PC-3 (cell line): ENCODE data around the gene CYP11A1. TPM values are rescaled to one million over a fixed set of nuclear protein-coding genes. Genes with fewer than 3 reads are reported as not detected.

ENCODE experiments used
- ATAC-seq: fragments of 200-7000 bp; cut with Tn5 transposase; 2 replicates; pipeline ENCODE4 v1.9.1; 2020; ENCODE audit warnings: mild to moderate bottlenecking, moderate library complexity
- BruUV-seq: library from RNA; stranded (reverse); fragments of 400-500 nt; replicated peaks from 2 replicates; lab custom pipeline; 2021; lab: Mats Ljungman, UMichigan
- CTCF ChIA-PET: fragments of 300-600 bp; sonication (Branson Sonifier 250); formaldehyde crosslinking; loops from one replicate; lab custom pipeline; 2022; ENCODE audit warnings: antibody characterized with exemption; lab: Charles Lee
- POLR2A ChIA-PET: fragments of 300-600 bp; sonication (Branson Sonifier 250); formaldehyde crosslinking; loops from one replicate; lab custom pipeline; 2022; ENCODE audit warnings: antibody characterized with exemption; ENCODE audit not compliant: unreplicated experiment; lab: Charles Lee
- DNase-seq: peaks from one replicate; pipeline ENCODE4 v3.0.0-alpha.2; 2015
- H2AFZ ChIP-seq: fragments of 300-600 bp; sonication (generic); 2 replicates; pipeline ENCODE4 v1.6.0; 2016; ENCODE audit warnings: antibody characterized with exemption, low read length
- H3F3A ChIP-seq: fragments of 300-600 bp; sonication (generic); one replicate; pipeline ENCODE4 v1.6.0; 2017; ENCODE audit warnings: antibody characterized with exemption, low read length, control low read depth, mild to moderate bottlenecking; ENCODE audit not compliant: unreplicated experiment
- H3K27ac ChIP-seq: fragments of 300-600 bp; sonication (generic); 2 replicates; pipeline ENCODE4 v1.5.1; 2016; ENCODE audit warnings: mild to moderate bottlenecking, low read length
- H3K27me3 ChIP-seq: fragments of 300-600 bp; sonication (generic); 2 replicates; pipeline ENCODE4 v1.6.1; 2016; ENCODE audit warnings: low read length, mixed read lengths
- H3K36me3 ChIP-seq: fragments of 300-600 bp; sonication (generic); 2 replicates; pipeline ENCODE4 v1.6.1; 2016; ENCODE audit warnings: low read depth, mixed run types, low read length, mixed read lengths
- H3K4me1 ChIP-seq: fragments of 300-600 bp; sonication (generic); 2 replicates; pipeline ENCODE4 v1.5.1; 2016; ENCODE audit warnings: low read length; ENCODE audit not compliant: insufficient read depth
- H3K4me2 ChIP-seq: fragments of 300-600 bp; sonication (generic); 2 replicates; pipeline ENCODE4 v1.6.0; 2016; ENCODE audit warnings: low read length
- H3K4me3 ChIP-seq: fragments of 300-600 bp; sonication (generic); 2 replicates; pipeline ENCODE4 v1.5.1; 2016; ENCODE audit warnings: mild to moderate bottlenecking, low read length, mixed read lengths
- H3K79me2 ChIP-seq: fragments of 300-600 bp; sonication (generic); 2 replicates; pipeline ENCODE4 v1.6.1; 2017; ENCODE audit warnings: low read length, mixed read lengths
- H3K9ac ChIP-seq: fragments of 300-600 bp; sonication (generic); 2 replicates; pipeline ENCODE4 v1.6.0; 2016; ENCODE audit warnings: mild to moderate bottlenecking, low read length
- H3K9me2 ChIP-seq: fragments of 300-600 bp; sonication (generic); replicated peaks from 2 replicates; pipeline ENCODE4 v1.6.1; 2016; ENCODE audit warnings: mixed run types, low read length, mixed read lengths
- H3K9me3 ChIP-seq: fragments of 300-600 bp; sonication (generic); 2 replicates; pipeline ENCODE4 v1.6.1; 2016; ENCODE audit warnings: low read length, mixed read lengths
- H4K20me1 ChIP-seq: fragments of 300-600 bp; sonication (generic); 2 replicates; pipeline ENCODE4 v1.6.1; 2016; ENCODE audit warnings: low read length, mixed read lengths
- EZH2 ChIP-seq: fragments of 300-600 bp; sonication (generic); IDR thresholded peaks from one replicate; pipeline ENCODE4 v1.6.1; 2017; ENCODE audit warnings: antibody characterized with exemption, mild to moderate bottlenecking, low read length; ENCODE audit not compliant: unreplicated experiment
- EZH2phosphoT487 ChIP-seq: fragments of 300-600 bp; sonication (generic); IDR thresholded peaks from 2 replicates; pipeline ENCODE4 v1.6.1; 2018; ENCODE audit warnings: mild to moderate bottlenecking, antibody characterized with exemption, low read length, borderline replicate concordance
- intact Hi-C: fragments of 100-400 bp; cut with micrococcal nuclease; formaldehyde crosslinking; loops from 2 replicates; pipeline ENCODE4 v1.9.0; 2023
- total RNA-seq: library from RNA; depleted of rRNA; stranded (reverse); fragments of >200 nt; gene quantifications from 2 replicates; pipeline ENCODE4 v1.2.3, GENCODE V29; 2014
- TF ChIP-seq, protein P1 (sequence below): fragments of 300-600 bp; sonication (generic); conservative IDR thresholded peaks from 2 replicates; pipeline ENCODE4 v1.5.1; 2017; ENCODE audit warnings: antibody characterized with exemption, low read depth, mild to moderate bottlenecking, low read length

CYP11A1 gene
- total RNA-seq, 1 experiment from 2014 or later, result 0.18 TPM

DNA sequence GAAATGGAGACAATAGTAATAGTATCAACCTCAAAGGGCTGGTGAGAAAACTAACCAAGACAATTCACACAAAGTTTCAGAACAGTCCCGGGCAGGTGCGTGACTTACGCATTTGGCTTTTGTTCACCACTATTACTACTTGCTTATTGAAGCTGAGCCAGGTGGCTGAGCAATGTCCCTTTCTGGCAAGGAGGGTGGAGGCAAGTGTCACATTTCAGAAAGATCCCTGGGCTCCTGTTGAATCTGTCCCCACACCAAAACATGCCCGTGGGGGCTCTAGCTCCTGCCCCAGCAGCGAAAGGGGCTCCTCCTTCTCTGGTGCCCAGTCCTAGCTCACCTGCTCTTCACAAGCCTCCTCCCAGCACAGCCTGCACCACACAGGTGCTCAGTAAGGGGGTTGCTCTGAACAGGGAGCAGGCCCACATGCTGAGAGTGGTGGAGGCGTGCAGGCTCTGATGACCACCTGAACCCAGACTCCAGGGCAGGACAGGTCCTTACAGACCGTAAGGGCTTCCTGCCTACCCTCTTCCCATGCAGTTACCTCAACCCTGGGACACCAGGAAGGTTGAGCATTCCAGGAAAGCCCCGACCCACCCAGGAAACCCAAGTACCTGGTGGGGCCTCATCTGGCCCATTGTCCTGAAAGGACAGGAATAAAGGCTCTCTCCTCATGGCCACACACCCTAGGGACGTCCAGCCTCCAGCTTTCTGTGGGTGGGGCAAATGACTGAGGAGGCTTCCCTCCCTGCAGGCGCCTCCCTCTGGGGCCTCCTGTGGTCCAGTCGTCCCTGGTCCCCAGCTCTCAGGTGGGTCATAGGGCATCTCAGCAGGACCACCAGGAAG, 33.7 kb upstream of the CYP11A1 start:
- Histone ChIP-seq H4K20me1 (no peaks in the 10 kb centered on the region), H3K27ac (peak overlapping the region; percentile 100), H3F3A (peaks cover 6% of the 10 kb centered on the region), H3K36me3 (no peaks in the 10 kb centered on the region), H3K9me2 (no peaks in the 10 kb centered on the region), H3K4me1 (peaks cover 56% of the 10 kb centered on the region), H3K9me3 (no peaks in the 10 kb centered on the region), H3K4me3 (no peak overlapping the region; the same call in 1 of the 2 replicates), H3K79me2 (peaks cover 8% of the 10 kb centered on the region), H3K27me3 (no peaks in the 10 kb centered on the region), H3K9ac (peak overlapping the region; percentile 88), H2AFZ (no peak overlapping the region), H3K4me2 (peak overlapping the region; percentile 82)
- peak; percentile 93 for DNase-seq
- BruUV-seq, result no TSS peak
- intact Hi-C loops, result no loop called here
- ATAC-seq, result peak; percentile 21
- POLR2A ChIA-PET, result no interaction called here
- CTCF ChIA-PET, result no interaction called here
- TF ChIP-seq EZH2phosphoT487, result no peak
- TF ChIP-seq EZH2, result no peak

DNA sequence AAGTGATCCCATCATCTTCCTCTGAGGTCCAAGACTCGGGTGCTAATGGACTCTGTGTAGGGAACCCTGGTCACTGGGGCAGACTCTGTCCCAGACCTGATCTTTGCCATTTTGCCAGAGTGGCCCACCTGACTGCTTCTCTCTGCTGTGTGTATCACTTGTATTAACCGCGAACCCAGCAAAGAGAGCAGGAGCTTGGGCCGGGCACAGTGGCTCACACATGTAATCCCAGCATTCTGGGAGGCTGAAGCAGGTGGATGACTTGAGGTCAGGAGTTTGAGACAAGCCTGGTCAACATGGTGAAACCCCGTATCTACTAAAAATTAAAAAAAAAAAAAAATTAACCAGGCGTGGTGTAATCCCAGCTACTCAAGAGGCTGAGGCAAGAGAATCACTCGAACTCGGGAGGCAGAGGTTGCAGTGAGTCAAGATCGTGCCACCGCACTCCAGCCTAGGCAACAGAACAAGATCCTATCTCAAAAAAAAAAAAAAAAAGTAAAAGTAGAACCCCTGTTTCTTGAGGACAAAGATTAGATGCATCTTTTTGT, 32.9 kb upstream of the CYP11A1 start:
- H2AFZ ChIP-seq, result no peak overlapping the region
- DNase-seq, result no peak
- H3K4me2 ChIP-seq, result peak overlapping the region; percentile 82
- POLR2A ChIA-PET, result no interaction called here
- H3K9me2 ChIP-seq, result no peaks in the 10 kb centered on the region
- H3K36me3 ChIP-seq, result no peaks in the 10 kb centered on the region
- no peak for TF ChIP-seq EZH2phosphoT487
- TF ChIP-seq EZH2, result no peak
- TF ChIP-seq, protein P1, sequence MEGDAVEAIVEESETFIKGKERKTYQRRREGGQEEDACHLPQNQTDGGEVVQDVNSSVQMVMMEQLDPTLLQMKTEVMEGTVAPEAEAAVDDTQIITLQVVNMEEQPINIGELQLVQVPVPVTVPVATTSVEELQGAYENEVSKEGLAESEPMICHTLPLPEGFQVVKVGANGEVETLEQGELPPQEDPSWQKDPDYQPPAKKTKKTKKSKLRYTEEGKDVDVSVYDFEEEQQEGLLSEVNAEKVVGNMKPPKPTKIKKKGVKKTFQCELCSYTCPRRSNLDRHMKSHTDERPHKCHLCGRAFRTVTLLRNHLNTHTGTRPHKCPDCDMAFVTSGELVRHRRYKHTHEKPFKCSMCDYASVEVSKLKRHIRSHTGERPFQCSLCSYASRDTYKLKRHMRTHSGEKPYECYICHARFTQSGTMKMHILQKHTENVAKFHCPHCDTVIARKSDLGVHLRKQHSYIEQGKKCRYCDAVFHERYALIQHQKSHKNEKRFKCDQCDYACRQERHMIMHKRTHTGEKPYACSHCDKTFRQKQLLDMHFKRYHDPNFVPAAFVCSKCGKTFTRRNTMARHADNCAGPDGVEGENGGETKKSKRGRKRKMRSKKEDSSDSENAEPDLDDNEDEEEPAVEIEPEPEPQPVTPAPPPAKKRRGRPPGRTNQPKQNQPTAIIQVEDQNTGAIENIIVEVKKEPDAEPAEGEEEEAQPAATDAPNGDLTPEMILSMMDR, result no peak
- H3K4me3 ChIP-seq, result no peak overlapping the region; the same call in 1 of the 2 replicates
- TSS peak; percentile 56 for BruUV-seq
- H3K79me2 ChIP-seq, result peaks cover 11% of the 10 kb centered on the region
- ATAC-seq, result no peak
- H3K4me1 ChIP-seq, result peaks cover 64% of the 10 kb centered on the region
- H3K27me3 ChIP-seq, result no peaks in the 10 kb centered on the region
- H3F3A ChIP-seq, result peaks cover 6% of the 10 kb centered on the region
- CTCF ChIA-PET, result no interaction called here
- H3K9me3 ChIP-seq, result no peaks in the 10 kb centered on the region
- no peaks in the 10 kb centered on the region for H4K20me1 ChIP-seq
- peak overlapping the region; percentile 88 for H3K9ac ChIP-seq
- peak overlapping the region; percentile 100 for H3K27ac ChIP-seq
- intact Hi-C loops, result no loop called here

DNA sequence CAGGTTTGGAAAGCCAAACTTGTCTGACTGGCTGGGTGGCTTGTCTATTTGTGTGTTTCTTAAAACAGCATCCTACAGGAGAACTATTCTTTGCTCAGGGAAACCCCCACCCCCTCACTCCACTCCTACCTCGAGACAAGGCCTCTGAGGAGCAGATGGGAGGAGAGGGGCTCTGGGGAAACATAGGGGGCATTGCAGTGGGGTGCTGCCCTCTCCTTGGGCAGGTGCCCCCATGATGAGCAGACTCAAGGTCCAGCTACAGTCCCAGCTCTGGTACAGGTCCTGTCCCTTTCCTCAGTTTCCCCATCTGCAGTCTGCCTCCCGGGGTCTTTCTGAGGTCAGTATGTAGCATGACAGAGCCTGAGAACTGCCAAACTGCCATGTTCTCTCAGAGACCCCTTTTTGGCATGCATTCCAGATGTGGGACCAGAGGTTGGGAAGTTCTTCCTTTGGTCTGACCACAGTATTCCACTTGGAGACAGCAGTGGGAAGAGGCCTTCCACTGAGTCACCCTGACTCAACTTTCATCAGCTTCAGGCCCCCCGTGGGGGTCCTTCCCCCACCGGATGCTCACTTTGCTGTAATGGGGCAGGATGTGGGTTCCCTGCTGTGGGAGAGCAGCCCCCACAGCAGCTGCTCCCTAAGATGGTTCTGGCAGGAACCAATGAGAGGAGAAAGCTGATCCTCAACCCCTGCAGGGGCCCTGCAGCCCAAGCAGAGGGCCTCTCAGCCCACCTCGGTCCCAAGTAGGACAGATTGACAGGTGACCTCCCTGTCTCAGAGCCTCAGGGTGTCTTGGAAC, 32.3 kb upstream of the CYP11A1 start:
- peak overlapping the region; percentile 82 for H3K4me2 ChIP-seq
- TF ChIP-seq EZH2phosphoT487 (no peak), EZH2 (no peak)
- TF ChIP-seq, protein P1, result no peak
- BruUV-seq, result no TSS peak

More for the DNA sequence above, 32.3 kb upstream of the CYP11A1 start:
- peaks cover 70% of the 10 kb centered on the region for H3K4me1 ChIP-seq
- peaks cover 11% of the 10 kb centered on the region for H3K79me2 ChIP-seq
- no peaks in the 10 kb centered on the region for H3K27me3 ChIP-seq
- intact Hi-C loops, result loop anchor here (5.0 kb wide), 1 partner anchor 33 kb away; the partner anchor contains the start of gene SEMA7A
- ChIA-PET CTCF (no interaction called here), POLR2A (no interaction called here)
- H3F3A ChIP-seq, result peaks cover 6% of the 10 kb centered on the region
- no peaks in the 10 kb centered on the region for H4K20me1 ChIP-seq
- H3K9me3 ChIP-seq, result no peaks in the 10 kb centered on the region
- no peaks in the 10 kb centered on the region for H3K9me2 ChIP-seq
- peak overlapping the region; percentile 88 for H3K9ac ChIP-seq
- no peak overlapping the region for H2AFZ ChIP-seq
- H3K36me3 ChIP-seq, result no peaks in the 10 kb centered on the region
- H3K4me3 ChIP-seq, result peak overlapping the region; percentile 37; the same call in 1 of the 2 replicates
- ATAC-seq (no peak), DNase-seq (peak; percentile 76)
- H3K27ac ChIP-seq, result peak overlapping the region; percentile 100
